Upper lobe of left lung (tissue), 4 donors: ENCODE results near the gene PCGF3.

Experiments
- CTCF ChIP-seq, 6 experiments: fragments of 450-650 bp in 4 of 6; fragments of 200-600 bp in 2 of 6; sonication (generic) in 2 of 6; IDR thresholded peaks; one replicate each; pipeline ENCODE4 v1.5.1; 2016 to 2019; ENCODE audit warnings: antibody characterized with exemption in 6 of 6
- EP300 ChIP-seq, 4 donors: sonication (generic); formaldehyde crosslinking; IDR thresholded peaks; one replicate each; pipeline ENCODE4 v1.5.1; 2017; ENCODE audit warnings: antibody characterized with exemption in 4 of 4, control low read depth in 2 of 4
- POLR2A ChIP-seq, 4 donors: fragments of 450-650 bp; IDR thresholded peaks; one replicate each; pipeline ENCODE4 v1.5.1; 2016 to 2017; ENCODE audit warnings: antibody characterized with exemption in 4 of 4, mild to moderate bottlenecking in 2 of 4
- POLR2AphosphoS5 ChIP-seq, 2 donors: sonication (generic); formaldehyde crosslinking; IDR thresholded peaks; one replicate each; pipeline ENCODE4 v1.5.1; 2017; ENCODE audit warnings: antibody characterized with exemption in 2 of 2

DNA sequence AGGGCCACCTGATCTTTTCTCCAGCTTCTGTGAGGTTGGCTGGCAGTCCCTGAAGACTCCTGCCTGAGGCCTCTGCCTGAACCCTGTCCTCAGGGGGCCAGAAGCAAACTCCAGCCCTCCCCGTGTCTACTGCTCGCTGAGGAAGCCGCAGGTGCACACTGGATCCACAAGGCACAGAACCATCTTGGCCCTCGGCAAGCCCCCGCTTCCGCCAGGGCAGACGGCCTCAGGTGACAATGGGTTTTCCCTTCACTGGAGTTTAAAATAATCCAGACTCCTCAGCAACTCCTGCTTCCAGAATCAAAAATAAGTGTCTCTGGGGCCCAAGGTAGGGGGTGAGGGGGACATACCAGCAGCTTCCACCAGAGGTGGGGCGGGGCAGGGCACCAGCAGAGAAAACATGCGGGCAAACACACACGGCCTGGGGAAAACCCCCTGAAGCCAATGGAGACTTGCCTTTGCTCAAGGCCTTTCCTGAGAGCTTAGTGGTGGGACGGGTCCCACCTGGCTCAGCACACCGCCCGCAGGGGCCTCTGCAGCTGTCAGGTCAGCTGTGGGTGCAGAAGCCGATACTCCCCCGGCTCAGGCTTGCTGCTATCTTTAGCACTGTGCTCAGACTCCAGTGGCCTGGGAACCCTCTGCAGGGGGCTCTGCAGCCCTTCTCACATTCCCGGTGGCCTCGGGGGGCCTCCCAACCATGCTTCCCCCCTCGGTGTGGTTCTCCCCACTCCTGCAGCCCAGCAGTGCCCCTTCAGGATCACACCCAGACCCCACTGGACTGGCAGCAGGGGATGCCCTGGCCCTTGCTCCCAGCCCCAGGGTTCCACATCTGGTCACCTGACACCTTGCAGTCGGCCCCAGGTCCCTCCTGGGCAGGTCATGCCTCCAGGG, 29.4 kb upstream of the PCGF3 start:
- TF ChIP-seq CTCF (IDR thresholded peaks at IDR 0.05) (no peak), POLR2A (IDR thresholded peaks at IDR 0.05) (no peak), EP300 (IDR thresholded peaks at IDR 0.05) (no peak), POLR2AphosphoS5 (IDR thresholded peaks at IDR 0.05) (no peak)
